ENCODE results near the gene MAPK7.
A peak's percentile ranks its signal among the peaks of the same experiment; 100 is the strongest.

MAPK7 gene

GRCh38 chr17:19332371-19333131 lies 45.7 kb upstream of the MAPK7 start:
- POLR2A ChIA-PET: no interaction called here
- TF ChIP-seq GLIS1 (tag by site-specific recombination; IDR thresholded peaks at IDR 0.05) (peak; percentile 38; the same call in 1 of the 2 replicates), ZBTB8A (tag by site-specific recombination; IDR thresholded peaks at IDR 0.05) (peak; percentile 36; the same call in 1 of the 2 replicates), ZBTB48 (tag by site-specific recombination; IDR thresholded peaks at IDR 0.05) (peak; percentile 40; the same call in 1 of the 2 replicates), ZNF677 (tag by site-specific recombination; IDR thresholded peaks at IDR 0.05) (no peak), ZNF274 (IDR thresholded peaks at IDR 0.05; ENCODE audit: low read length) (no peak), ZNF274 (tag by site-specific recombination; IDR thresholded peaks at IDR 0.05; ENCODE audit: borderline replicate concordance) (no peak), ZNF341 (tag by site-specific recombination; IDR thresholded peaks at IDR 0.05; ENCODE audit: low read depth) (peak; percentile 35; the same call in 1 of the 2 replicates)
- no peaks in the 10 kb centered on the region for H3K4me1 ChIP-seq (ENCODE audit: control insufficient read depth, insufficient read depth, low read length)
- peaks cover 0 to 51% of the 10 kb centered on the region in 2 experiments; a peak in 2 of 3 replicates for H3K36me3 ChIP-seq (ENCODE audit: control insufficient read depth in 2 of 2, insufficient read depth in 1 of 2, low read length in 2 of 2)
- CTCF ChIA-PET: interaction anchor here (1.7 kb wide), 1 partner anchor 10 kb away, joined by 4 read pairs; no protein-coding TSS in a partner anchor
- H3K27ac ChIP-seq (ENCODE audit: extremely low read depth, low read depth, low read length): no peak overlapping the region
- no peaks in the 10 kb centered on the region for H3K9me3 ChIP-seq (ENCODE audit: control insufficient read depth, insufficient read depth, low read depth, low read length)
- H3K4me3 ChIP-seq (ENCODE audit: low read depth, low read length): no peak overlapping the region

DNA sequence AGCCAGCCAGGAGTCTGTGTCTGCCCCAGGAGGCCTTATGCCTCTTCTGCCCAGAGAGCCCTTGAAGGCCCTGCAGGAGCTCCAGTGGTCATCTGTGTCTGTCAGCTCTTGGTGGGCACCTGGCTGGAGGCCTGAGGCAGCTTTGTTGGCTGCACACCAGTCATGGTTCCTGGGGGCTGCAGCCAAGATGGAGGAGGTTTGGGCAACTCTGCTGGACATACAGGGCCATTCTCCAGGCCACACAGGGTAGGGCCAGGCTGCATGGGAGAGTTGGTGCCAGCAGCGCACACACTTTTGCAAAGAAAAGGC lies 45.2 kb upstream of the MAPK7 start:
- Histone ChIP-seq H3K4me1 (ENCODE audit: control insufficient read depth, insufficient read depth, low read length) (no peaks in the 10 kb centered on the region), H3K9me3 (ENCODE audit: control insufficient read depth, insufficient read depth, low read depth, low read length) (no peaks in the 10 kb centered on the region), H3K36me3 (ENCODE audit: control insufficient read depth in 2 of 2, insufficient read depth in 1 of 2, low read length in 2 of 2) (peaks cover 0 to 51% of the 10 kb centered on the region in 2 experiments; a peak in 2 of 3 replicates), H3K4me3 (ENCODE audit: low read depth, low read length) (no peak overlapping the region), H3K27ac (ENCODE audit: extremely low read depth, low read depth, low read length) (no peak overlapping the region)
- no peak for TF ChIP-seq MYNN (tag by site-specific recombination; IDR thresholded peaks at IDR 0.05; ENCODE audit: borderline replicate concordance)
- peak; percentile 88 for TF ChIP-seq ZIC2 (tag by site-specific recombination; IDR thresholded peaks at IDR 0.05)
- no peak for TF ChIP-seq MEIS1 (CRISPR knock-in tag; IDR thresholded peaks at IDR 0.05; ENCODE audit: borderline replicate concordance)
- no peak for TF ChIP-seq ZNF19 (tag by site-specific recombination; IDR thresholded peaks at IDR 0.05; ENCODE audit: low read depth)
- no peak for TF ChIP-seq ZNF423 (tag by site-specific recombination; IDR thresholded peaks at IDR 0.05)
- TF ChIP-seq, protein P1, sequence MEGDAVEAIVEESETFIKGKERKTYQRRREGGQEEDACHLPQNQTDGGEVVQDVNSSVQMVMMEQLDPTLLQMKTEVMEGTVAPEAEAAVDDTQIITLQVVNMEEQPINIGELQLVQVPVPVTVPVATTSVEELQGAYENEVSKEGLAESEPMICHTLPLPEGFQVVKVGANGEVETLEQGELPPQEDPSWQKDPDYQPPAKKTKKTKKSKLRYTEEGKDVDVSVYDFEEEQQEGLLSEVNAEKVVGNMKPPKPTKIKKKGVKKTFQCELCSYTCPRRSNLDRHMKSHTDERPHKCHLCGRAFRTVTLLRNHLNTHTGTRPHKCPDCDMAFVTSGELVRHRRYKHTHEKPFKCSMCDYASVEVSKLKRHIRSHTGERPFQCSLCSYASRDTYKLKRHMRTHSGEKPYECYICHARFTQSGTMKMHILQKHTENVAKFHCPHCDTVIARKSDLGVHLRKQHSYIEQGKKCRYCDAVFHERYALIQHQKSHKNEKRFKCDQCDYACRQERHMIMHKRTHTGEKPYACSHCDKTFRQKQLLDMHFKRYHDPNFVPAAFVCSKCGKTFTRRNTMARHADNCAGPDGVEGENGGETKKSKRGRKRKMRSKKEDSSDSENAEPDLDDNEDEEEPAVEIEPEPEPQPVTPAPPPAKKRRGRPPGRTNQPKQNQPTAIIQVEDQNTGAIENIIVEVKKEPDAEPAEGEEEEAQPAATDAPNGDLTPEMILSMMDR (tag by site-specific recombination; IDR thresholded peaks at IDR 0.05): no peak
- TF ChIP-seq ZNF621 (tag by site-specific recombination; IDR thresholded peaks at IDR 0.05): no peak
- TF ChIP-seq RBAK (tag by site-specific recombination; IDR thresholded peaks at IDR 0.05): no peak
- POLR2A ChIA-PET: no interaction called here
- CTCF ChIA-PET: no interaction called here

DNA sequence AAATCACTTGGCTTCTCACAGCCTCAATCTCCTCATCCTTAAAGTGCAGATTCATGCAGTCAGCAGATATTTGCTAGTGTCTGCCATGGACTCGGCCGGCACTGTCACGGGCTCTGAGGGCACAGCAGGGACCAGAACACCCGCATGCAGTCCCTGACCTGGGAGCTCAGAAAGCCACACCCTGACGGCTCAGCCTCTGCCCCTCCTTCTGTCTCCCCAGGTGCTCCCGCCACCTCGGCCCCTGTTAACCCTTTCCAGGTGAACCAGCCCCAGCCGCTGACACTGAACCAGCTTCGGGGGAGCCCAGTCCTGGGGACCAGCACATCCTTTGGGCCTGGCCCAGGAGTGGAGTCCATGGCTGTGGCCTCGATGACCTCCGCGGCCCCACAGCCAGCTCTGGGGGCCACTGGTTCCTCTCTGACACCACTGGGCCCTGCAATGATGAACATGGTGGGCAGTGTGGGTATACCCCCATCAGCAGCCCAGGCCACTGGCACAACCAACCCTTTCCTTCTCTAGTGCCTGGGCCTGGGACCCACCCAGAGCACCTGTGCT lies 44.5 kb upstream of the MAPK7 start:
- Histone ChIP-seq H3K36me3 (ENCODE audit: control insufficient read depth in 2 of 2, insufficient read depth in 1 of 2, low read length in 2 of 2) (peaks cover 0 to 46% of the 10 kb centered on the region in 2 experiments; a peak in 2 of 3 replicates), H3K9me3 (ENCODE audit: control insufficient read depth, insufficient read depth, low read depth, low read length) (no peaks in the 10 kb centered on the region), H3K4me1 (ENCODE audit: control insufficient read depth, insufficient read depth, low read length) (no peaks in the 10 kb centered on the region), H3K4me3 (ENCODE audit: low read depth, low read length) (no peak overlapping the region), H3K27ac (ENCODE audit: extremely low read depth, low read depth, low read length) (no peak overlapping the region)
- POLR2A ChIA-PET: no interaction called here
- CTCF ChIA-PET: no interaction called here
- TF ChIP-seq PRDM6 (tag by site-specific recombination; IDR thresholded peaks at IDR 0.05) (no peak), ZNF571 (tag by site-specific recombination; IDR thresholded peaks at IDR 0.05) (no peak), ZNF645 (tag by site-specific recombination; IDR thresholded peaks at IDR 0.05) (no peak), ZNF292 (tag by site-specific recombination; IDR thresholded peaks at IDR 0.05; ENCODE audit: borderline replicate concordance, low read depth) (no peak), ZNF211 (tag by site-specific recombination; IDR thresholded peaks at IDR 0.05; ENCODE audit: low read depth) (no peak), ZNF324 (tag by site-specific recombination; IDR thresholded peaks at IDR 0.05) (no peak), ZNF768 (tag by site-specific recombination; IDR thresholded peaks at IDR 0.05) (no peak), ZBTB17 (tag by site-specific recombination; IDR thresholded peaks at IDR 0.05) (no peak), ZNF664 (tag by site-specific recombination; IDR thresholded peaks at IDR 0.05) (no peak)
- TF ChIP-seq, protein P2, sequence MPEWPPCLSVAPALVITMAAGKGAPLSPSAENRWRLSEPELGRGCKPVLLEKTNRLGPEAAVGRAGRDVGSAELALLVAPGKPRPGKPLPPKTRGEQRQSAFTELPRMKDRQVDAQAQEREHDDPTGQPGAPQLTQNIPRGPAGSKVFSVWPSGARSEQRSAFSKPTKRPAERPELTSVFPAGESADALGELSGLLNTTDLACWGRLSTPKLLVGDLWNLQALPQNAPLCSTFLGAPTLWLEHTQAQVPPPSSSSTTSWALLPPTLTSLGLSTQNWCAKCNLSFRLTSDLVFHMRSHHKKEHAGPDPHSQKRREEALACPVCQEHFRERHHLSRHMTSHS (tag by site-specific recombination; IDR thresholded peaks at IDR 0.05): no peak
- TF ChIP-seq, protein P3, sequence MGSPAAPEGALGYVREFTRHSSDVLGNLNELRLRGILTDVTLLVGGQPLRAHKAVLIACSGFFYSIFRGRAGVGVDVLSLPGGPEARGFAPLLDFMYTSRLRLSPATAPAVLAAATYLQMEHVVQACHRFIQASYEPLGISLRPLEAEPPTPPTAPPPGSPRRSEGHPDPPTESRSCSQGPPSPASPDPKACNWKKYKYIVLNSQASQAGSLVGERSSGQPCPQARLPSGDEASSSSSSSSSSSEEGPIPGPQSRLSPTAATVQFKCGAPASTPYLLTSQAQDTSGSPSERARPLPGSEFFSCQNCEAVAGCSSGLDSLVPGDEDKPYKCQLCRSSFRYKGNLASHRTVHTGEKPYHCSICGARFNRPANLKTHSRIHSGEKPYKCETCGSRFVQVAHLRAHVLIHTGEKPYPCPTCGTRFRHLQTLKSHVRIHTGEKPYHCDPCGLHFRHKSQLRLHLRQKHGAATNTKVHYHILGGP (tag by site-specific recombination; IDR thresholded peaks at IDR 0.05): no peak
